Ectodermal cell (in vitro differentiated cells): ENCODE results near the gene DKK1. TPM values are rescaled to one million over a fixed set of nuclear protein-coding genes. Genes with fewer than 3 reads are reported as not detected.
A peak's percentile ranks its signal among the peaks of the same experiment; 100 is the strongest.

Source experiments
- H3K27ac ChIP-seq: 2 replicates; pipeline ENCODE4 v1.7.0; 2013; ENCODE audit warnings: mild to moderate bottlenecking, low read depth, low read length; ENCODE audit not compliant: insufficient read depth, poor library complexity, severe bottlenecking
- H3K27me3 ChIP-seq: 2 replicates; pipeline ENCODE4 v1.7.0; 2013; ENCODE audit warnings: mild to moderate bottlenecking, low read length; ENCODE audit not compliant: insufficient read depth, control insufficient read depth, poor library complexity, severe bottlenecking
- H3K36me3 ChIP-seq: one replicate; pipeline ENCODE4 v1.7.0; 2013; ENCODE audit warnings: low read length; ENCODE audit not compliant: control insufficient read depth, insufficient read depth
- H3K4me1 ChIP-seq: one replicate; pipeline ENCODE4 v1.7.0; 2013; ENCODE audit warnings: low read length; ENCODE audit not compliant: control insufficient read depth, insufficient read depth
- H3K4me3 ChIP-seq: 2 replicates; pipeline ENCODE4 v1.7.0; 2013; ENCODE audit warnings: low read depth, low read length, control low read depth; ENCODE audit not compliant: insufficient read depth
- H3K9me3 ChIP-seq: 2 replicates; pipeline ENCODE4 v1.7.0; 2013; ENCODE audit warnings: mild to moderate bottlenecking, low read length, moderate library complexity; ENCODE audit not compliant: control insufficient read depth
- WGBS, 2 experiments: methylation state at CpG; one replicate each; pipeline ENCODE4 v1.1.7; 2013; ENCODE audit warnings: missing lambda C conversion rate in 2 of 2; 5-methylcytosine and 5-hydroxymethylcytosine counted together
- polyA plus RNA-seq, 4 experiments: library from polyadenylated mRNA; stranded (reverse); fragments of 50-300 nt; gene quantifications; one replicate each; pipeline ENCODE4 v1.2.3, GENCODE V29; 2013

DKK1 gene, protein sequence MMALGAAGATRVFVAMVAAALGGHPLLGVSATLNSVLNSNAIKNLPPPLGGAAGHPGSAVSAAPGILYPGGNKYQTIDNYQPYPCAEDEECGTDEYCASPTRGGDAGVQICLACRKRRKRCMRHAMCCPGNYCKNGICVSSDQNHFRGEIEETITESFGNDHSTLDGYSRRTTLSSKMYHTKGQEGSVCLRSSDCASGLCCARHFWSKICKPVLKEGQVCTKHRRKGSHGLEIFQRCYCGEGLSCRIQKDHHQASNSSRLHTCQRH
- polyA plus RNA-seq (2013, experiment 1 of 4), result 34.7 TPM
- polyA plus RNA-seq (2013, experiment 2 of 4), result 49.9 TPM
- polyA plus RNA-seq (2013, experiment 3 of 4), result 45.6 TPM
- polyA plus RNA-seq (2013, experiment 4 of 4), result 61.7 TPM

- peaks cover 79% of the 10 kb centered on the region for H3K27me3 ChIP-seq
- H3K4me3 ChIP-seq, result peak within 1 kb of the TSS; percentile 64
- WGBS, 2 experiments, result 1% methylated on average over 55 of the region's 55 CpGs
- H3K27ac ChIP-seq, result no peak within 1 kb of the TSS
- H3K9me3 ChIP-seq, result no peaks in the 10 kb centered on the region
- peaks cover 3% of the 10 kb centered on the region for H3K4me1 ChIP-seq
- H3K36me3 ChIP-seq, result no peaks in the 10 kb centered on the region
Observed at GRCh38 chr10:52313933-52314821, at the start of gene DKK1. DKK1 (plus strand) TSS chr10:52314281; CDS start chr10:52314435, 154 bp downstream.

DNA sequence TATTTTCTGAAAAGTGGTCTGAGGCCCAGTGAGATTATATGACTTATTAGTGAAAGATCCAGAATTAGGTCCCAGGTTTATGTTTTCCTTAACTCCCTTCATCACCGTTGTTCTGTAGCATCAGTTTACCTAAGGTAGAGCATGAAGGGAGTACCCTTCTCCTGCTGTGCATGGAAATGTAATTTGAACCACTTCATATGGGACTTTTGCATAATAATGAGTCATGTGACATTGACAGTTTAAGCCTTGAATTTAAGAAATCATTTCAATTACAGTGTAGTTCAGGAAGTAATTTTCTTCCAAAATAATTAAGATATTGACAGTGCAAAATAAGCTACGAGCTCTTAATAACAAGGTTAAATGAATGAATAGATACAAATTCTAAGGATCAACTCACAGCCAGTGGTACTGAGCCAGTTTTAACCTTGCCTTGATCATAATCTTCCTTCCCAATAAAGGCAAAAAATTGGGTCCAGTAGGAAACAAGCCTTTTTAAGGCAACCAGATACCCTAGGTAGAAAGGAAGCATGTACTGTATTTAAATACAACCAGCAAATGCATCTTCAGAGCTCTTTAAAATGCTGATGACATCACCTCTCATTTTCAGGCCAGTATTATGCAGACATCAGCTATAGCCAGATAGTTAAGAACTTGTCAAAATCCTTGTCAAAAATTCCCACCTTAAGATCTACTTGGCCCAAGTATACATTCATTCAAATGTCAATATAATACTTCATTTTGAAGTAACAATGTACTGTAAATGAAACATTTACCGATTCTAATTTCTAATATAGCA lies 48.8 kb upstream of the DKK1 start:
- Histone ChIP-seq H3K4me1 (no peaks in the 10 kb centered on the region), H3K9me3 (no peaks in the 10 kb centered on the region), H3K4me3 (no peak overlapping the region), H3K27me3 (no peaks in the 10 kb centered on the region), H3K27ac (no peak overlapping the region), H3K36me3 (no peaks in the 10 kb centered on the region)
- WGBS, 2 experiments, result 57 to 61% methylated on average over 1 to 2 of the region's 3 CpGs

GRCh38 chr10:52266858-52267257 lies 47.2 kb upstream of the DKK1 start:
- no peaks in the 10 kb centered on the region for H3K36me3 ChIP-seq
- no peak overlapping the region for H3K4me3 ChIP-seq
- H3K27me3 ChIP-seq, result no peaks in the 10 kb centered on the region
- no peaks in the 10 kb centered on the region for H3K9me3 ChIP-seq
- no peaks in the 10 kb centered on the region for H3K4me1 ChIP-seq
- no peak overlapping the region for H3K27ac ChIP-seq
- 92 to 93% methylated on average over 1 of the region's 1 CpG for whole genome bisulfite sequencing, 2 experiments

- 92 to 98% methylated on average over 2 of the region's 2 CpGs for WGBS, 2 experiments
- H3K27ac ChIP-seq, result no peak overlapping the region
- H3K27me3 ChIP-seq, result no peaks in the 10 kb centered on the region
- no peaks in the 10 kb centered on the region for H3K36me3 ChIP-seq
- no peaks in the 10 kb centered on the region for H3K9me3 ChIP-seq
- H3K4me1 ChIP-seq, result no peaks in the 10 kb centered on the region
- H3K4me3 ChIP-seq, result no peak overlapping the region
Observed at GRCh38 chr10:52268790-52269189, 45.3 kb upstream of the DKK1 start.

- Histone ChIP-seq H3K4me3 (no peak overlapping the region), H3K36me3 (no peaks in the 10 kb centered on the region), H3K4me1 (no peaks in the 10 kb centered on the region), H3K27ac (no peak overlapping the region), H3K9me3 (no peaks in the 10 kb centered on the region), H3K27me3 (no peaks in the 10 kb centered on the region)
- WGBS, 2 experiments, result 93 to 94% methylated on average over 4 of the region's 4 CpGs
Observed at GRCh38 chr10:52269233-52269632, 44.8 kb upstream of the DKK1 start.

- H3K27me3 ChIP-seq, result no peaks in the 10 kb centered on the region
- H3K27ac ChIP-seq, result no peak overlapping the region
- WGBS, 2 experiments, result 96% methylated on average over 2 of the region's 2 CpGs; no CpG with 5 or more reads in 1 of the 2 experiments
Observed at GRCh38 chr10:52276163-52276562, 37.9 kb upstream of the DKK1 start.

GRCh38 chr10:52276986-52277385 lies 37.1 kb upstream of the DKK1 start:
- H3K9me3 ChIP-seq, result peaks cover 2% of the 10 kb centered on the region
- no peaks in the 10 kb centered on the region for H3K4me1 ChIP-seq
- no peaks in the 10 kb centered on the region for H3K36me3 ChIP-seq
- no peak overlapping the region for H3K27ac ChIP-seq
- WGBS, 2 experiments, result 87 to 89% methylated on average over 1 of the region's 1 CpG
- no peaks in the 10 kb centered on the region for H3K27me3 ChIP-seq
- no peak overlapping the region for H3K4me3 ChIP-seq

More at GRCh38 chr10:52276163-52276562, 37.9 kb upstream of the DKK1 start:
- Histone ChIP-seq H3K36me3 (no peaks in the 10 kb centered on the region), H3K4me1 (no peaks in the 10 kb centered on the region), H3K4me3 (no peak overlapping the region), H3K9me3 (peaks cover 2% of the 10 kb centered on the region)

DNA sequence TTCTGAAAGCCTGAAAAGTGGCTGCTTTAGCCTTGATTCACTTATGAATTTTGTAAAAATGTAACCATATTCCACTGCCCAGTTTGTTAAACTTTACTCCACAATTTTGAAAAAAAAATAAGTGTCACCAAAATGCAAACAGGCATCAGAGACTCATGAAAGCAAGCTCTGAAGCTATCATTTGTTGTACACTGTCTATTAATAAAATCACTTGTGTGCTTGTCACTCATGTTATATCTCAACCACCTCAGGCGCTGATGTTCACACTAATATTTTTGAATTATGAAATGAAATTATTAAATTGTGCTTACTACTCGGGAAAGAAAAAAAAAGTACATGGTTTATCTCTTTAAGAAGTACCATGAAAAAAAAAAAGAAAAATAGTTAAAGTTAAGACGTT lies 34.5 kb upstream of the DKK1 start:
- Histone ChIP-seq H3K27me3 (no peaks in the 10 kb centered on the region), H3K27ac (no peak overlapping the region), H3K4me3 (no peak overlapping the region), H3K4me1 (no peaks in the 10 kb centered on the region), H3K36me3 (no peaks in the 10 kb centered on the region), H3K9me3 (peaks cover 2% of the 10 kb centered on the region)
- WGBS, 2 experiments, result 95% methylated on average over 2 of the region's 3 CpGs; no CpG with 5 or more reads in 1 of the 2 experiments

DNA sequence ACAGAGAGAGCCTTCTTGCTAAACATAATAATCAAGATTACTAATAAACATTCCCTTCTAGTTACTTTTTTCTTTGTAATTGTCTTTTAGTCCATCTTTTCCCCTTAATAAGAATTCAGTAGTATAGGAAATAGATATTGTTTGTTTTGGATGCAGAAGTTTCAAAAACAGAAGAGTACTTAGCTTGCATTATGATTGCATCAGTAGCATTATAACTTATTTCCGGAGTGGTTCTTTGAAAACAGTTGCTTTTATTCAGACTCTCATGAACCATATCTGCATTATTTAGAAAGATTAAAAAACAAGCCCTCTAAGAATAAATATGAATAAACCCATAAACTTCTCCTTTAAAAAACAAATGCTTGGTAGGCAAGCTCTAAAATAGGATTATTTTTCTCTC lies 34.0 kb upstream of the DKK1 start:
- Histone ChIP-seq H3K27me3 (no peaks in the 10 kb centered on the region), H3K9me3 (peaks cover 2% of the 10 kb centered on the region), H3K36me3 (no peaks in the 10 kb centered on the region), H3K27ac (no peak overlapping the region), H3K4me3 (no peak overlapping the region), H3K4me1 (no peaks in the 10 kb centered on the region)
- 91 to 100% methylated on average over 1 of the region's 1 CpG for WGBS, 2 experiments
